Suprapubic skin (tissue), 4 donors: ENCODE measurements around the gene BLVRB.

Experiments used
- CTCF ChIP-seq, 2 donors: fragments of 200-600 bp in 1 of 2; fragments of 450-650 bp in 1 of 2; sonication (generic) in 1 of 2; IDR thresholded peaks; one replicate each; pipeline ENCODE4 v1.5.1; 2016 to 2019; ENCODE audit warnings: antibody characterized with exemption in 2 of 2, mild to moderate bottlenecking in 1 of 2, moderate library complexity in 1 of 2
- POLR2A ChIP-seq, 2 donors: fragments of 450-650 bp; IDR thresholded peaks; one replicate each; pipeline ENCODE4 v1.6.1; 2017; ENCODE audit warnings: antibody characterized with exemption in 2 of 2, mild to moderate bottlenecking in 2 of 2, moderate library complexity in 2 of 2
- POLR2AphosphoS5 ChIP-seq, 3 donors: sonication (generic); formaldehyde crosslinking; IDR thresholded peaks; one replicate each; pipeline ENCODE4 v1.6.1; 2017; ENCODE audit warnings: antibody characterized with exemption in 3 of 3

DNA sequence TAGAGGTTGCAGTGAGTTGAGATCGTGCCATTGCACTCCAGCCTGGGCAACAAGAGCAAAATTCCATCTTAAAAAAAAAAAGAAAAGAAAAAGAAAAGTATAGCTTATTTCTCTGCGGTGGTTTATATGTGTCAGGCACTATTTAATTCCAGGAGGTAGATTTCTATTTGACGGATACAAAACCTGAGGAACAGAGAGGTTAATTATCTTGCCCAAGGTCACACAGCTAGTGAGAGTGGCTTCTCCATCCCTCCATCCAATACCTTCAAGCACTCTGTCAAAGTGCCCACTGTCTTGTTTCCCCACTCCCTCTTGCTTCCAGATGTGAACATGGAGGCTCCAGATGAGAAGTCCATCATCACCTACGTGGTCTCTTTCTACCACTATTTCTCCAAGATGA lies 36.1 kb upstream of the BLVRB start:
- TF ChIP-seq POLR2AphosphoS5 (IDR thresholded peaks at IDR 0.05) (no peak), POLR2A (IDR thresholded peaks at IDR 0.05) (no peak), CTCF (IDR thresholded peaks at IDR 0.05) (no peak)
